ENCODE data around the gene USP31.

The USP31 gene

DNA sequence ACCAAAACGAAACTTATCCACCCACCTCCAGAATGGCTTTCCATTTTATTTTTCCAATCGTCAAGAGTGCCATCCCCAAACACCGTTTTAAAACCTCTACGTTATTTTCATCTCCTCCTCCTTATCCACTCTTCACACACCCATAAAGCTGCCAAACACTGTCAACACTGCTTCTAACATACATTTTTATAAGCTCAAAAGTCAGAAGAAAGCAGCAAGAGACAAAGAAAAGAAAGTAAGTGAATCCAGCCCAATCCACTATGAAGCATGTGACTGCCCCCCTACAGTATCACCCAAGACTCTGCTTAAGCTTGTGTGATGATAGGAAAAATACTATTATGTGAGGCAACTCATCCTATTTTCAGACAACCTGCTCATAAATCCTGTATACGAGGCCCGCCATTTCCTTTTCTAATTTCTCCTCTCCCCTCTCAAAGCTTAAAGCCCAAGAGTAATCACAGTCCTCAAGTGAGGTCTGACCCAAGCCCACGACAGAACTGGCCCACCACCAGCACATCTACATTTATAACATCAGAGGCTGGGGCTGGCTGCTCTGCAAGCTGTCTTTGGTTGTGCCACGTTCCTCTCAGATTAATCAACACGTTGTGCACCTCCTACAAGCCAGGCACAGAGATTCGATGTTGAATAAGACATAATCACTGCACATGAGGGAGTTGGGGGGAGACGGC is 16.3 kb downstream of the USP31 start:
- no peak for FAIRE-seq
- DNase-seq (ENCODE audit: insufficient read length, low spot score) = no peak

DNA sequence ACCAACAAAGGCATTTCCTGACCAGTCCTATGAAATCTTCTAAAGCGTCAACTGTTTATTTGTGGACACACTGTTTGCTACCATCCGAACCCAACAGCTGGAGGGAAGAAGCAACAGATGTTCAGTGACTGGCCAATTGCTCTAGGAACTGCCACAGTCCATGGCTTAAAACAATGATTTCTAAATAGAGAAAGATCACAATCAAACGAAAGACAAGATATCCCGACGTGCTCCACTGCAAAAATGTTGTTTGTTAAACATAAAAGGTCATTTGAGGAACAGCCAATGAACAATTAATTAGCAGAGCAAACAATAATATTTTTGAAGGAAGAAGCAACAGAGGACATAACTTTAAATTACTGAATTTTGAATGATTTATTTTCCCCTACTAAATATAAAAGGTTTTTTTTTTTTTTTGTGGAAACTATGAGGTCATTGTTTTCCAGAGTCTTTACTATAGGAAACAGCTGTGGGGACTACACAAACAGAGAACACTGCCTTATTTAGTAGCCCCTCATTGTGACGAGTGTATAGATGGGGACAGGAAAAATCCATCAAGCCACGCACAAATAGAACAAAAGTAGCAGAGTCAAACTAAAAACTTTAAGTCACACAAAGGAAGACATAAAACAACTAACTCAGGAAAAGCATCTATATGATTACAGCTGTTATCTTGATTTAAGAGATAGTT is 17.2 kb downstream of the USP31 start:
- no peak for DNase-seq (ENCODE audit: insufficient read length, low spot score)

DNA sequence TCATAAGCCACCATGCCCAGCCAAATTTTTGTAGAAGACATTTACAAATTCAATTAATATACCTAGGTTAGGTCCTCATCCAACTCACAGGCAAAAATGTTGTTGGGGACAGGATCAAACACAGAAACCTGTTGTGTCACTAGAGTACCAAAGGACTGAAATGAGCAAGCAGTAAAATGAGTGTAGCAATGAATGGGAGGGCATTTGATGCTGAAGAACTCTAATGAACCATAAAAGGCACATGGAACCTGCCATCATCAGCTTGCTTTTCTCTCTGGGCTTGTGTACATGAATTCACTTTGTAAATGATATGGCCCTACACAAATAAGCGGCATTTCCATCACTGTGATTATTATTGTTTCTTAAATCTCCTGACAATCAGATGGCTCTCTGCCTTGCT is 17.8 kb downstream of the USP31 start:
- FAIRE-seq = no peak
- no peak for DNase-seq (ENCODE audit: insufficient read length, low spot score)

More for the DNA sequence above, 17.2 kb downstream of the USP31 start:
- FAIRE-seq = no peak

DNA sequence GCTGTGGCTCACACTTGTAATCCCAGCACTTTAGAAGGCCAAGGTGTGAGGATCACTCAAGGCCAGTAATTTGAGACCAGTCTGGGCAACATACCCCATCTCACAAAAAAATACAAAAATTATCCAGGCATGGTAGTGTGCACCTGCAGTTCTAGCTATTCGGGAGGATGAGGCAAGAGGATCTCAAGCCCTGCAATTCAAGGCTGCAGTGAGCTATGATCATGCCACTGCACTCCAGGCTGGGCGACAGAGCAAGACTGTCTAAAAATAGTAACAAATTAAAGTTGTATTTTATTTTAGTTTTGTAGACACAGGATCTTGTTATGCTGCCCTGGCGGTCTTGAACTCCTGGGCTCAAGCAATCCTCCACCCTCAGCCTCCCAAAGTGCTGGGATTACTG is 18.2 kb downstream of the USP31 start:
- DNase-seq (ENCODE audit: insufficient read length, low spot score) (no peak), FAIRE-seq (no peak)

DNA sequence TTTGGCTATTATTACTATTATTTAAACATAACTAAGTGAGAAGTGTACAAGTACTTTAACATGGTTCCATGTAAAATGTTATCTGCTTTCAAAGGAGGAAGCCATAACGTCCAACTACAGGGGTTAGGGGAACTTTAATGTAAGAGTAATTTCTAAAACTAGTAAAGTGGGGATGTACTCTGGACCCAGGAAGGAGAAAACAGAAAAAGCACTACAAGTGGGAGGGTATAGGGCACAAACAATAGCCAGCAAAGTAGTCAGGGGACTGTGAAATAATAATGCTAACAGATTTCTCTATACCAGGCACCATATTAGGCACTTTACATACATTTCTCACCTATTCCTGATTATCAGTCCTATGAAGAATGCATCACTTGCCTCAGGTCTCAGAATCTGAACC is 19.6 kb downstream of the USP31 start:
- no peak for FAIRE-seq
- no peak for DNase-seq (ENCODE audit: insufficient read length, low spot score)

DNA sequence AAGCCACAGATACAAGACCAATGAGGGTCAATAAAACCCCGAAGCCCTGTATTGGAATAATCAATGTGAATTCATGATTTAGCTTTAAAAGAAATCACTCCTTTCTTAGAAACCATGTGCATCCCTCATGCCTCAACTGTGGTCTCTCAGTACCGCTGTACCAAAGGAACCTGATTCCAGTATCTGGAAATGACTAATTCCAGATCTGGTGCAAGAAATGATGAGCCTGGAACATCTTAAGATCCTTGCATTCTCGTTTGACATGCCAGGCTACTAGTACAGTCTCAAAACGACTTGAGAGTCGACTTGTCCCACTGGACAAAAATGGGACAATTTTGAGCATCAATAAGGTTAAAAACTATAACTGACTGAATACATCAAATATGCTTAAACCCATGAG is 21.2 kb downstream of the USP31 start:
- FAIRE-seq (no peak), DNase-seq (ENCODE audit: insufficient read length, low spot score) (no peak)

DNA sequence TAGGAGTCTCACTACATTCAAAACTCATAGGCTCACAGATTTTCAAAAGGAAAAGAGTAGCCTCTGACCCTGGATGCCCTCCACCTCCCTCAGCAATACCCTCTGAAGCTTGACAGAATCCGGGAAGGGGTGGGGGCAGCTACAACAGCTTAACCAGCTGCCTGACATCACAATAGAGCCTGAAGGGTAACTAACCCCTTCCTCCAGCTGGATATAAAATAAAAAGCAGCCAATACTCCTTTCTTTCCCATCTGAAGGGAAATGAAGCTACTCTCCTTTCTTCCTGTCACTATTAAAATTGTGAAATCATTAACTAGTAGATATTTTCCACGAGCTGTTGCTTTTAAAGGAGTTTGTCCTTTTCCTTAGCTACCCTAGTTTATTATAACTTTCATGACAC is 24.0 kb downstream of the USP31 start:
- FAIRE-seq (no peak), DNase-seq (ENCODE audit: insufficient read length, low spot score) (no peak)

DNA sequence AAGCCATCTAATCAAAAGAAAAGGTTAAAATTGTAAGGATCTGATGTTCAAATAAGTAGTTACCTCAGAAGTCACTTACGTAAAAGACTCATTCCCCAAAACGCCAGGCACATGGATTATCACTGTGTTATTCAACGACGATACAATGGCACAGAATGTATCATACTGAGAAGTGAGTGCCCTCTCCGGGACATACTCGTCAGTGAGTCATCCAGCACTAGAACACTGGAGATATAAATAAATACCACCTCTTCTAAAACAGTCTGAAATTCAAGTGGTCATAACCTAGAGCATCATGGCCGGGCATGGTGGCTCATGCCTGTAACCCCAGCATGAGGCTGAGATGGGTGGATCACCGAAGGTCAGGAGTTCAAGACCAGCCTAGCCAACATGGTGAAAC is 24.9 kb downstream of the USP31 start:
- FAIRE-seq (no peak), DNase-seq (ENCODE audit: insufficient read length, low spot score) (no peak)

DNA sequence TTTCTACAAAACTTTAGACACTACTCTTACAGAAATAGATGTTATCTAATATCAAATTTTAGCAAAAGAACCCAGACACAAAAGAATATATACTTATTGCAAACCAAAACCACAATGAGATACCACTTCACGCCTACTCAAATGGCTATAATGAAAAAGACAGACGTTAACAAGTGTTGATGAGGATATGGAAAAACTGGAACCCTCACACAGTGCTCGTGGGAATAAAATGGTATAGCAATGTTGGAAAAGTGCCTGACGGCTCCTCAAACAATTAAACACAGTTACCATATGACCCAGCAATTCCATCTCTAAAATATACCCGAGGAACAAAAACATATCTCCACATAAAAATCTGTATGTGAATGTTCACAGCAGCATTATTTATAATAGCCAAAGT is 27.1 kb downstream of the USP31 start:
- FAIRE-seq (no peak), DNase-seq (ENCODE audit: insufficient read length, low spot score) (no peak)

DNA sequence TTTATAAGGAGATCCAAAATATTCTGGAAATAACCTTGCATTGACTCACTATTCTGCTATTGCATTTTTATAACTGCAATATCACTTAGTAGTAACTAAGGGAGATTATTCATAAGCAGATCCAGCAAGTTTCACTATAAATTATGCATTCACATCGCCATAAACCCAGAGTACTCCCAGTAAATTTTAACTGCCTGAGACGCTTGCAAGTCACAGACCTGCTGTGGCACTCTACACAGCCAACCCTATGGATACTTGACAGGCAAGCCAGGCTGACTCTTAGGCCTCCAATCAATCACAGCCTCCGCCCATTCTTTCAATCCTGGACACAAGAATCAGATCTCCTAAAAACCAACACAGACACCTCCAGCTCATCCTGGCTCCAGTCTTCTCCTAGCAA is 28.2 kb downstream of the USP31 start:
- DNase-seq (ENCODE audit: insufficient read length, low spot score) = no peak
- FAIRE-seq = no peak

DNA sequence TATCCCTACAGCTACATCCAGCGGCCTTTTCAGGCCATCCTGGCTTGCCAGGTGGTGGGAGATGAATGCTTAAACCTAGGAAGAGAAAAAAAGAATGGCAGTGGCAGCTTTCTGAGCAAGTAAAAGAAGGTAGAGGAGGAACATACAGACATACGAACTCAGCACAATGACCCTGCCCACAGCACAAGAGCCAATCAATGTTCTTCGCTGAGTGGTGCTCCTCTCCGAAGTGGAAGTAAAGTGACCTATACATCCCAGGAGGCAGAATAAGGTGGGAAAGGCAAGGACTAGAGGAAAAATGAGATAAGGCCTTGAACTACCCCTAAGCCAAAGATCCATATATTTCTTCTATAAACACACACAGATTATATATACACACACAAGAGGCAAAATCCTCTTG is 28.7 kb downstream of the USP31 start:
- DNase-seq (ENCODE audit: insufficient read length, low spot score) (no peak), FAIRE-seq (no peak)

DNA sequence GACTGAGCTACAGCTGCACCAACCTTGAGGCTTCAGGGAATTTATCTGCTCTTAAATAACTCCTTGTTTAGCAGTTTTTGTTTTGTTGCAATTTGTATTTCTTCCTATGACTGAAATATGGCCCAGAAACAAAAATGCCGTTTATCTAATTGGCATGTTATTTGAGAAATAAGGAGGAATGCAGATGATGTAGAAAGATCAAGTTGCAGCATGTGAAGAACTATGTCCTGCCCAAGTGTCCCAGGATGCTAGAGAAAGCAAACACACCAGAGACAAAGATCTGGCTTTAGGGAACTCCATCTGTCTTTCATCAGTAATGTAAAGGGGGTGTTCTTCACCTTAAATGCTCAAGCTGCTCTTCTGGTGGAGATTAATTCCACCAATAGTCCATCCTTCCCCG is 29.7 kb downstream of the USP31 start:
- DNase-seq (ENCODE audit: insufficient read length, low spot score) = no peak
- FAIRE-seq = no peak

DNA sequence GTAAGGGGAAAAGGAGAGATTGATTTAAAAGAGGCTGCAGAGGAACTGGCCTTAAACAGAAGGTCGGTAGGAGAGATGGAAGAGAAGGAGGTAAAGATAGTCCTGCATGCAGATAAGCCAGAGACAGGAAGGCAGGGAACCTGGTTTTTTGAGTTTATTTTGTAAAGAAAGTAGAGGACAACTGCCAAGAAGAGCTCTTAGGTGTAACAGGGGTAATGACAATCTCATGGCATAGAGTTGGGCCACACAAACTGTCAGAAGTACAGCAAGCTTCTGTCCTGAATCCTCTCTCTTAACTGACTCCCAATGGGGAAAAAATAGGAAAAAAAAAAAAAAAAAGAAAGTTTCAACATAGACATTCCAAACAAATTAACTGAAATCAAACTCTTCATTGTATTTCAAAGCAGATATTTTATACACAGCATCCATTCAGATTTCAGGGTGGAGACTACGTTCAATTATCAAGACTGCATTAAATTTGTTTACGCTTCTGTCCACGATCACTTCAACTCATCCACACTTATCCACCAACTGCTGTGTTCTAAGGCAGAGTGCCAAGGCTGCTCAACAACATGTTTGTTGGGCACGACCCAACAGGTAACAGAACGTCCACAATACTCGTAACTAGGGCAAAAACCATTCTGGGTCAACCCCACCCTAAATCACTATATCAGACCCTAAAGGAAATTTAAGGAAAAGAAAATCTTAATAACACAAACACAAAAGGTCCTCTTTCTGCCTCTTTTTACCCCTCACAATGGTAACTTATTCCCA is 34.9 kb downstream of the USP31 start:
- FAIRE-seq (no peak), DNase-seq (ENCODE audit: insufficient read length, low spot score) (no peak)

DNA sequence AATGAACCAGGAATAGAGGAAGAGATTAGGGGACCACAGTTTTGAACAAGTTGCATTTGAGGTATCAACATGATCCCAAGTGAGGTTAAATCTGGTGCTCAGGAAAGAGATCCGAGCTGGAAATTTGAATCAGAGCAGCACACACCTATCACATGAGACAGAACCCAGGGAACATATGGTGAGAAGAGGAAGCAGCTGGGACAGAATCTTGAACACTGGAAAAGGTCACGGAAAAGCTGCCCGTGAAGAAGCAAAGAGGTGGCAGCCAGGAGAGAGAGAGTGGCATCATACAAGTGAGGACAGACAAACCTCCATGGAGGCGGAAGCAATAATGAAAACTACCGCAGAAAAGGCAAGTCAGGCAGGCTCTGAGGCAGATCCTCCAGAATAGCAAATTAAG is 36.1 kb downstream of the USP31 start:
- FAIRE-seq (no peak), DNase-seq (ENCODE audit: insufficient read length, low spot score) (no peak)

DNA sequence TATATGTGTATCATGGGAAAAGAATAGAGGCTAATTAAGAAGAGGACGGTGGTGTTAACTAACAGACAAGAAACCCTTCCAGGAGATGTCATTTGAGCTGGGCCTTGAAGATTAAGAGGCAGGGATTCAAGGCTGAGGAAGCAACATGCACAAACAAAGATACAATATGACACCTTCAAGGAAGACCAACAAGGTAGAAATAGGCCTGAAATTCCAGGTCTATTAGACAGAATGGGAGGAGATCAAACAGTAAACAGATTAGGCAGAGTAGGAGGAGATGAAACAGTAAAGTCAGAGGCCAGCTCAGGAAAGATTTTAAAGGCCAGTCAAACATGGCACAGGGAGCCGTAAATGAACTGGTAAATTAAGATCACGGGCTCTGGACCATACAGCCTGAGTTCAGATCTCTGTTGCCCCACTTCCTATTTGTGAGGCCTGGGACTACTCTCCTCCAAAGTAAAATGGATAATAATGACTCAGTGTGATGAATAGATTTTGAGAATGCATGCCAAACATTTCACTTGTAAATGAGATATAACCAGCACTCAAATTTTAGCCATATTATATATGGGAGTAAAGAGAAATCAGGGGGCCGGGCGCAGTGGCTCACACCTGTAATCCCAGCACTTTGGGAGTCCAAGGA is 38.9 kb downstream of the USP31 start:
- DNase-seq (ENCODE audit: insufficient read length, low spot score) (no peak), FAIRE-seq (no peak)

DNA sequence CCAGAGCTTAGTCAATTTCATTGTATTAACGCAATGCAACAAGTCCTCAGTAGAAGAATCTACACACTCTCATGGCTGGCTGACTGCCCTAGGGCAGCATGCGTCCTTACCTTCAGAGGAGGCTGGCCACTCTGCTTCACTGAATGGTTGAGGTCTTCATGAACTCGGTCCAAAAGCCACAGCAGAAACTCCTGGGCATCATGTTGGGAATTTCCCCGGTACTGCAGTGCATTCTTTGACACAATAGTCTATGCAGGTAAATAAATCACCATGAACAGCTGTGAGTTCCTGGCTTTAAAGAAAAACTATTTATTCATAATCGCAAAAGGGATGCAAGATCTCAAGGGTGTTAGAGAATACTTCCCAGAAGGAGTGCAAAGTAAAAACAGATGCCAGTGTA is 41.3 kb downstream of the USP31 start:
- FAIRE-seq = no peak
- DNase-seq (ENCODE audit: insufficient read length, low spot score) = no peak

DNA sequence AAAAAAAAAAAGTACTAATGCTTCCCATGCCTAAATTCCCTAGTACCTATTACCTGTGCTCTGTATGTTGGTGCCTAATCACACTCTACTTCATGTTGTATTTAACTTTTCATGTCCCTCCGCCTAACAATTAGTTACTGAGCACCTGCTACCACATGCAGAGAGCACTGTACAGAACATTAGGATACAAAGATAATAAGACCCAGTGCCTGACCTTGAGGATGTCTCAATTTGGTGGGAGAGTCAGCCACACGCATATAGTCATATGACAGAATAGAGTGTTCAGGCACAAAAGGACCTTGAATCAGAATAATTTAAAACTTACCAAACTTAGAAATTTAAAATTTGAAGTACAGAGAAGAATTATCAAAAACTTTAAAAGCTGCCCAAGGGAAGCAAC is 42.1 kb downstream of the USP31 start:
- FAIRE-seq = no peak
- DNase-seq (ENCODE audit: insufficient read length, low spot score) = no peak

DNA sequence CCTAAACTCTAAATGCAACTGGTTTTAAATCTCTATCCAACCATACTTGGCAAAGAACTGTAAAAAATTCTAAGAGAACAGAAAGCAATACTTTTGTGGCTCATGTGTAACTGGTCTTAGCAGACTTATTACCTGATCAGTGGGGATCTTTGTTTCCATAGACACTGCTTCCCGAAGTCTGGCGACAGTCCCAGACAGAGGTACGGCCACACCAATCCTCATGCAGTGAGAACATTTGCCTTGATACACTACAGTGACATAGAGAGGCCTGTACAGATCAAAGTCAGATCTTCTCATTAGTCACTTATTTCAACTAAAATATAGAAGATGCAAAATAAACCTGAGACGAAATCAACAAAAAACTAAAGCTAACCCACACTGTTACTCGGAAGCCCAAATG is 43.9 kb downstream of the USP31 start:
- no peak for DNase-seq (ENCODE audit: insufficient read length, low spot score)
- FAIRE-seq = no peak

DNA sequence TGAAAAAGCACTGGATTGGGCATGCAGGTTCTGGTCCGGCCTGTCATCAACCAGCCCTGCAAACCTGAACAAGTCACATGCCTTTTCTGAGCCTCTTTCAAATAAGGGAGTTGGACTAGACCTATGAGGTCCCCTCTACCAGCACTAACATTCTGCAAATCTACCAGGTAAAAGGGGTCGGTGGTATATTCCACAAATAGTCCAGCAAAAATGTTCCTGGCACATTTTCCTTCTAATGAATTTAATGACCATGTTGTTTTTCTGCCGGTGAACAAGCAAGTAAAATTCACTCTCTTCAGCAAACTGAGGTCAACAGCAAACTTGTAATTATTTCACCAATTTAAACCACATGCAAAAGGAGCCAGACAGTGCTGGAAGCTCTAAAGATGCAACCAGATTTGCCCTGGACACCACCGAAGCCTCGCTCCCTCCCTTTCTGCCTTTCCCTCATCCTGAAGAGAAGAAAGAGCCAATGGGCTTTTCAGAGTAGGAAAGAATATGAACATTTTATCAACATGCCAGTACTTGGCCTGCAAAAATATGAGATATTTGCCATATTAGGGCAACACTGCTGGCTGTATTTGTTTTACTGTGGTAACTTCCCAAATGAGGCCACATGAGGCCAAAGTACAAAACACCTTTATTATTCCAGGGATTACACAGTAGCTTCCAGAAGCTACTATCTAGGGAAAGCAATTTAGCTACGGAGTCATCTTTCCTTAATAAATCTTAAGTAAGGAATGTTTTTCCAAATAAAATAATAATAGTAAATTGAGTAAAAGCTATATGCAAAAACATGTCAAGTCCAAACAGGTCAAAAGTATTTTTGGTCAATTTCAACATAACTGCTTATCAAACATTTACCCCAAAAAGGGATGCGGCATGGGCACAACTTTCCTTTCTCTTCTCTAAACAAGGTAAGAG is 45.0 kb downstream of the USP31 start:
- no peak for FAIRE-seq
- no peak for DNase-seq (ENCODE audit: insufficient read length, low spot score)

DNA sequence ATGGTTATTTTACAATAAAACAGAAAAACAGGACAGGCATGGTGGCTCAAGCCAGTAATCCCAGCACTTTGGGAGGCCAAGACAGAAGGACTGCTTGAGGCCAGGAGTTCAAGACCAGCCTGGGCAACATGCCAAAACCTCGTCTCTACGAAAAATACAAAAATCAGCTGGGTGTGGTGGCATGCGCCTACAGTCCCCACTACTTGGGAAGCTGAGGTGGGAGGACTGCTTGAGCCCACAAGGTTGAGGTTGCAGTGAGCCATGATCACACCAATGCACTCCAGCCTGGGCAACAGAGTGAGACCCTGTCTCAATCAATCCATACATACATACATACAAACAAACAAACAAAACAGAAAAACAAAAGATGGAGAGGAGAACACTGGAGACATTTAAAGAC is 45.6 kb downstream of the USP31 start:
- FAIRE-seq = no peak
- no peak for DNase-seq (ENCODE audit: insufficient read length, low spot score)

Measured in GM19239 (cell line).